Ishikawa (cell line): ENCODE data around the gene TAS2R40.

Experiments
- CEBPB ChIP-seq: IDR thresholded peaks from 2 replicates; pipeline ENCODE4 v1.6.1; 2012
- CREB1 ChIP-seq: IDR thresholded peaks from 2 replicates; pipeline ENCODE4 v1.6.1; 2012; ENCODE audit warnings: low read depth
- EGR1 ChIP-seq: IDR thresholded peaks from 2 replicates; pipeline ENCODE4 v1.6.1; 2012
- EP300 ChIP-seq: IDR thresholded peaks from 2 replicates; pipeline ENCODE4 v1.6.1; 2012; ENCODE audit warnings: borderline replicate concordance
- FOXM1 ChIP-seq: IDR thresholded peaks from 2 replicates; pipeline ENCODE4 v1.6.1; 2012; ENCODE audit warnings: low read depth, borderline replicate concordance
- NFIC ChIP-seq: IDR thresholded peaks from 2 replicates; pipeline ENCODE4 v1.6.1; 2012
- RAD21 ChIP-seq: IDR thresholded peaks from 2 replicates; pipeline ENCODE4 v1.6.1; 2012; ENCODE audit warnings: low read depth
- TAF1 ChIP-seq: IDR thresholded peaks from 2 replicates; pipeline ENCODE4 v1.6.1; 2012; ENCODE audit warnings: low read depth, mild to moderate bottlenecking
- TCF12 ChIP-seq: IDR thresholded peaks from 2 replicates; pipeline ENCODE4 v1.6.1; 2012; ENCODE audit warnings: low read depth
- TEAD4 ChIP-seq: IDR thresholded peaks from 2 replicates; pipeline ENCODE4 v1.6.1; 2012
- YY1 ChIP-seq: IDR thresholded peaks from 2 replicates; pipeline ENCODE4 v1.6.1; 2012; ENCODE audit warnings: low read depth
- ZBTB7A ChIP-seq: IDR thresholded peaks from 2 replicates; pipeline ENCODE4 v1.6.1; 2012; ENCODE audit warnings: low read depth
- TF ChIP-seq, protein P1 (sequence below): IDR thresholded peaks from 2 replicates; pipeline ENCODE4 v1.6.1; 2012
- TF ChIP-seq, protein P2 (sequence below): IDR thresholded peaks from 2 replicates; pipeline ENCODE4 v1.6.1; 2012
- TF ChIP-seq, protein P3 (sequence below): IDR thresholded peaks from 2 replicates; pipeline ENCODE4 v1.6.1; 2012; ENCODE audit warnings: low read depth, mild to moderate bottlenecking

The TAS2R40 gene

DNA sequence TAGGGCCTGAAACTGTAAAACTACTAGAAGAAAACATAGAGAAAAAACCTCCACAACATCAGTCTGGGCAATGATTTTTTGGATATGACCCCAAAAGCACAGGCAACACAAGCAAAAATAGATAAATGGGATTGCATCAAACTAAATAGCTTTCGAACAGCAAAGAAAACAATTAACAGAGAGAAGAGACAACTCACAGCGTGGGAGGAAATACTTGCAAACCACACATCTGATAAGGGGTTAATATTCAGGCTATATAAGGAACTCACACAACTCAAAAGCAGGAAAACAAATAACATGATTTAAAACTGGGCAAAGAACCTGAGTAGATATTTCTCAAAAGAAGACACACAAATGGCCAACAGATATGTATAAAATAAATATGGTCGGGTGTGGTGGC, 33.7 kb downstream of the TAS2R40 start:
- TF ChIP-seq NFIC: no peak
- TF ChIP-seq EP300: no peak
- TF ChIP-seq, protein P1, sequence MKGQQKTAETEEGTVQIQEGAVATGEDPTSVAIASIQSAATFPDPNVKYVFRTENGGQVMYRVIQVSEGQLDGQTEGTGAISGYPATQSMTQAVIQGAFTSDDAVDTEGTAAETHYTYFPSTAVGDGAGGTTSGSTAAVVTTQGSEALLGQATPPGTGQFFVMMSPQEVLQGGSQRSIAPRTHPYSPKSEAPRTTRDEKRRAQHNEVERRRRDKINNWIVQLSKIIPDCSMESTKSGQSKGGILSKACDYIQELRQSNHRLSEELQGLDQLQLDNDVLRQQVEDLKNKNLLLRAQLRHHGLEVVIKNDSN: no peak
- no peak for TF ChIP-seq CEBPB
- TF ChIP-seq ZBTB7A: no peak

DNA sequence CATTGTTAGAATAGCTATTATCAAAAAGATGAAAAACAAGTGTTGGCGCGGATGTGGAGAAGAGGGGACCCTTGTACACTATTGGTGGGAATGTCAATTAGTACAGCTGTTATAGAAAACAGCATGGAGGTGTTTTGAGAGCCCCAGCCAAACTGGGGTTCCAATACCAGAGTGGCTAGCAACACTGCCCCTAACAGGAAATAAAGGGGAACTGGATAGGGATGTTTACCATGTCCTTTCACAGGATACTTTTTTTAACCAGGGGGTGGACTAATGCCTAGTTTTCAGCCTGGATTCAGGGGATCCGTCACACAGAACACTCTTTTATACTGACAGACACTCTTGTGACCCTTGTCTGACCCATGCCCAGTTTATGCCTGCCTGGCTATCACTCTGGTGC, 34.5 kb downstream of the TAS2R40 start:
- no peak for TF ChIP-seq ZBTB7A
- TF ChIP-seq CEBPB: no peak
- no peak for TF ChIP-seq TAF1
- TF ChIP-seq, protein P2, sequence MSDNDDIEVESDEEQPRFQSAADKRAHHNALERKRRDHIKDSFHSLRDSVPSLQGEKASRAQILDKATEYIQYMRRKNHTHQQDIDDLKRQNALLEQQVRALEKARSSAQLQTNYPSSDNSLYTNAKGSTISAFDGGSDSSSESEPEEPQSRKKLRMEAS: no peak
- no peak for TF ChIP-seq EP300

DNA sequence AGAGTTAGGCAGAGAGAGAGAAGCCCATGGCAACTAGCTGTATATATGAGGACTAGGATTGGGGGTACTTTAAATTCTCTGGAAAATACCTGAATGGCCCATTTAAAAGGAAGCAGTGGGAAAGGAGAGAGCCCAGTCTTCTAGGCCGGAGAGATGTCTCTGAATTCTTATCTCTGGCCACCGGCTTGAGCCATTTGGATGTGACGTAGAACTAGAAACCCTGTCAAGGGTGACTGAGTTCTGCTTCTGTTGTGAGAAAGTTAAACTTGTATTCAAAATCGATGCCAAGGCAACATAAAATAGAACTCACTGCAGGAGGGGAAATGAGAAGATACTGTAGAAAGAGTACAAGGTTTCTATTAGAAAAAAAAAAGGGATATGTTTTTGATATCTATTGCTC, 35.1 kb downstream of the TAS2R40 start:
- TF ChIP-seq, protein P2: no peak
- TF ChIP-seq CEBPB (no peak), FOXM1 (no peak), YY1 (no peak), TEAD4 (no peak)
- TF ChIP-seq, protein P3, sequence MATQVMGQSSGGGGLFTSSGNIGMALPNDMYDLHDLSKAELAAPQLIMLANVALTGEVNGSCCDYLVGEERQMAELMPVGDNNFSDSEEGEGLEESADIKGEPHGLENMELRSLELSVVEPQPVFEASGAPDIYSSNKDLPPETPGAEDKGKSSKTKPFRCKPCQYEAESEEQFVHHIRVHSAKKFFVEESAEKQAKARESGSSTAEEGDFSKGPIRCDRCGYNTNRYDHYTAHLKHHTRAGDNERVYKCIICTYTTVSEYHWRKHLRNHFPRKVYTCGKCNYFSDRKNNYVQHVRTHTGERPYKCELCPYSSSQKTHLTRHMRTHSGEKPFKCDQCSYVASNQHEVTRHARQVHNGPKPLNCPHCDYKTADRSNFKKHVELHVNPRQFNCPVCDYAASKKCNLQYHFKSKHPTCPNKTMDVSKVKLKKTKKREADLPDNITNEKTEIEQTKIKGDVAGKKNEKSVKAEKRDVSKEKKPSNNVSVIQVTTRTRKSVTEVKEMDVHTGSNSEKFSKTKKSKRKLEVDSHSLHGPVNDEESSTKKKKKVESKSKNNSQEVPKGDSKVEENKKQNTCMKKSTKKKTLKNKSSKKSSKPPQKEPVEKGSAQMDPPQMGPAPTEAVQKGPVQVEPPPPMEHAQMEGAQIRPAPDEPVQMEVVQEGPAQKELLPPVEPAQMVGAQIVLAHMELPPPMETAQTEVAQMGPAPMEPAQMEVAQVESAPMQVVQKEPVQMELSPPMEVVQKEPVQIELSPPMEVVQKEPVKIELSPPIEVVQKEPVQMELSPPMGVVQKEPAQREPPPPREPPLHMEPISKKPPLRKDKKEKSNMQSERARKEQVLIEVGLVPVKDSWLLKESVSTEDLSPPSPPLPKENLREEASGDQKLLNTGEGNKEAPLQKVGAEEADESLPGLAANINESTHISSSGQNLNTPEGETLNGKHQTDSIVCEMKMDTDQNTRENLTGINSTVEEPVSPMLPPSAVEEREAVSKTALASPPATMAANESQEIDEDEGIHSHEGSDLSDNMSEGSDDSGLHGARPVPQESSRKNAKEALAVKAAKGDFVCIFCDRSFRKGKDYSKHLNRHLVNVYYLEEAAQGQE: no peak

DNA sequence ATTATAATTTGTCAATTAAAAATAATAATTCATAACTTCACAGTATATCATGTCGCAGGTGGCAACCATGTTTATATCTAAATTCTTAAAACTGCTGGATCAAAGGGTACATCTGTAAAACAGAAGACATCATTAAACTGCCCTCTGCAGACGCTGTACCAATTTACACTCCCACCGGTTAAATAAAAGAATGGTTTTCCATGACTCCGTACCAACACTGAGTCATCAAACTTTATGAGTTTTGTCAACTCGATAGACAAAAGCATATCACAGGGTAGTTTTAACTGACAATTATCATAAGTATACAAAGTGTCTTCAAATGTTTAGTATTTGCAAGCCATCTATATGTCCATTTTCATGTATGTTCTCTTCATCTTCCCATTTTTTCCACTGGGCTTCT, 35.7 kb downstream of the TAS2R40 start:
- TF ChIP-seq TEAD4: no peak
- TF ChIP-seq, protein P1: no peak
- no peak for TF ChIP-seq TCF12
- no peak for TF ChIP-seq YY1
- TF ChIP-seq RAD21: no peak
- TF ChIP-seq CEBPB: no peak

DNA sequence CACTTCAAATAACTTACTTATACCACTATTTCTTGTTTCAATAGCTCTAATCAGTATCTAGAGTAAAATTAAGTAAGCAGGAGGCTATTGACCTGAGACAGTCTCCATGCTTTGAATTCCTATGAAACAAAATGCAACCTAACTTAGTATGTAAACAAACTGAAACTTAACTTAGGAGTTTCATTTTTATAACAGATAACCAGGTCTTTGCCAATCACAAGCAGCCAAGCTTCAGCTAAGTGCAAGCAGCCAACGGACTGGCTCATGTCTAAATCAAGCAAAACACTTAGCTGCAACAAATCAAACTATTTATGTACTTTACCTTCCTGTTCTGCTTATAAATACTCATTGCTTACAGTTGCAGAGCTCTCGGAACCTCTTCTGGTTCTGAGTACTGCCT, 37.0 kb downstream of the TAS2R40 start:
- TF ChIP-seq EGR1: no peak
- no peak for TF ChIP-seq FOXM1
- no peak for TF ChIP-seq TCF12
- TF ChIP-seq TEAD4: no peak
- TF ChIP-seq CEBPB: no peak
- TF ChIP-seq, protein P2: no peak
- TF ChIP-seq, protein P3: no peak
- TF ChIP-seq RAD21: no peak
- TF ChIP-seq, protein P1: no peak
- no peak for TF ChIP-seq CREB1
- TF ChIP-seq YY1: no peak
- TF ChIP-seq NFIC: no peak
- no peak for TF ChIP-seq TAF1
- TF ChIP-seq ZBTB7A: no peak
- TF ChIP-seq EP300: no peak

DNA sequence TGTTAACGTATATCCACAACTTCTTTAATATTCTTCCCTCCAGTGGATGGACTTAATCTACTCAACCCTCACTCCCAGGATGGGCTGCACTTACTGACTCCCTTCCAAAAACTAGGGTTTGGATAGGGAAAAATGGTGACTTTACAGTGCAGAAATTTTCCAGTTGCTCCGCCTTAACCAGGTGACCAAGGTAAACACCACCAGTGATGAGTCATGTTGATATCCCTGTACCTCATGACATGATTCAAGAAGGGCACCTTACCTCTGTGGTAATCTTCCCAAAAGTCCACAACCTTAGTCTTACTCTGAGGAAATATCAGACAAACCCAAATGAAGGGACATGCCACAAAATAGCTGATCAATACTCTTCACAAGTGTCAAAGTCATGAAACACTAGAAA, 37.9 kb downstream of the TAS2R40 start:
- no peak for TF ChIP-seq TCF12
- TF ChIP-seq TEAD4: no peak
- TF ChIP-seq, protein P2: no peak
- TF ChIP-seq ZBTB7A: no peak
- no peak for TF ChIP-seq FOXM1
- TF ChIP-seq, protein P3: no peak
- TF ChIP-seq TAF1: no peak
- TF ChIP-seq EP300: no peak
- TF ChIP-seq CEBPB: no peak
- TF ChIP-seq YY1: no peak
- no peak for TF ChIP-seq EGR1
